Vagina (tissue), 2 donors: ENCODE data around the gene ECPAS.

ENCODE experiments used
- CTCF ChIP-seq, 3 experiments: fragments of 450-650 bp in 2 of 3; fragments of 200-600 bp in 1 of 3; sonication (generic) in 1 of 3; IDR thresholded peaks; one replicate each; pipeline ENCODE4 v1.5.1; 2017 to 2019; ENCODE audit warnings: antibody characterized with exemption in 3 of 3, mild to moderate bottlenecking in 2 of 3, moderate library complexity in 2 of 3
- POLR2A ChIP-seq, 2 donors: fragments of 450-650 bp; IDR thresholded peaks; one replicate each; pipeline ENCODE4 v1.6.1; 2017; ENCODE audit warnings: antibody characterized with exemption in 2 of 2, mild to moderate bottlenecking in 2 of 2, moderate library complexity in 2 of 2
- POLR2AphosphoS5 ChIP-seq, 2 donors: sonication (generic); formaldehyde crosslinking; IDR thresholded peaks; one replicate each; pipeline ENCODE4 v1.9.0; 2017; ENCODE audit warnings: antibody characterized with exemption in 2 of 2, mild to moderate bottlenecking in 2 of 2, low read depth in 1 of 2; ENCODE audit not compliant: insufficient read depth in 1 of 2

GRCh38 chr9:111412280-111412679, 71.9 kb downstream of the ECPAS start:
- TF ChIP-seq POLR2AphosphoS5 (IDR thresholded peaks at IDR 0.05; ENCODE audit: insufficient read depth in 1 of 2, low read depth in 1 of 2) (no peak), CTCF (IDR thresholded peaks at IDR 0.05) (no peak), POLR2A (IDR thresholded peaks at IDR 0.05) (no peak)
